Kidney (tissue), 14 donors: ENCODE measurements around the gene CREB3L2. TPM values are rescaled to one million over a fixed set of nuclear protein-coding genes. Genes with fewer than 3 reads are reported as not detected.

Source experiments
- DNase-seq, 5 donors: peaks; one replicate each; pipeline ENCODE4 v3.0.0-alpha.2; 2013 to 2020
- FAIRE-seq: peaks from 2 replicates; lab custom pipeline; 2012; peaks lifted over from hg19 to GRCh38; lab: Jason Lieb, UNC
- H3K27ac ChIP-seq, 2 donors: one replicate each; pipeline ENCODE4 v1.7.0; 2013; ENCODE audit warnings: low read depth in 2 of 2, low read length in 2 of 2, inconsistent platforms in 1 of 2
- H3K27me3 ChIP-seq: one replicate; pipeline ENCODE4 v1.7.1; 2013; ENCODE audit warnings: low read length, inconsistent platforms; ENCODE audit not compliant: control insufficient read depth, insufficient read depth
- H3K36me3 ChIP-seq, 3 donors: one replicate each; pipeline versions ENCODE4 v1.7.0 to v1.7.1; 2013; ENCODE audit warnings: low read length in 3 of 3, control low read depth in 1 of 3, inconsistent platforms in 1 of 3; ENCODE audit not compliant: insufficient read depth in 3 of 3, control insufficient read depth in 2 of 3
- H3K4me1 ChIP-seq, 3 donors: one replicate each; pipeline versions ENCODE4 v1.7.0 to v1.7.1; 2013; ENCODE audit warnings: low read length in 3 of 3, inconsistent platforms in 1 of 3, low read depth in 1 of 3; ENCODE audit not compliant: control insufficient read depth in 2 of 3, insufficient read depth in 2 of 3
- H3K4me3 ChIP-seq, 3 donors: one replicate each; pipeline versions ENCODE4 v1.7.0 to v1.8.1; 2013; ENCODE audit warnings: low read length in 3 of 3, control low read depth in 1 of 3, inconsistent platforms in 1 of 3
- H3K9ac ChIP-seq, 3 donors: one replicate each; pipeline versions ENCODE4 v1.7.0 to v1.7.1; 2013; ENCODE audit warnings: low read length in 3 of 3, control low read depth in 1 of 3, inconsistent platforms in 1 of 3
- H3K9me3 ChIP-seq, 3 donors: one replicate each; pipeline versions ENCODE4 v1.7.0 to v1.7.1; 2013; ENCODE audit warnings: low read length in 3 of 3, control low read depth in 1 of 3, inconsistent platforms in 1 of 3; ENCODE audit not compliant: control insufficient read depth in 2 of 3, insufficient read depth in 1 of 3
- CTCF ChIP-seq: IDR thresholded peaks from 3 replicates; pipeline ENCODE4 v1.5.1; 2012; ENCODE audit warnings: mild to moderate bottlenecking, moderate library complexity, borderline replicate concordance; ENCODE audit not compliant: insufficient read depth; ENCODE audit errors: extremely low read depth
- intact Hi-C: fragments of 100-400 bp; cut with DNase I; formaldehyde crosslinking; loops from one replicate; pipeline ENCODE4 v1.11.1; 2022
- polyA plus RNA-seq: library from polyadenylated mRNA; stranded (reverse); fragments of 350-450 nt; fragmentation: Illumina TruSeq; extraction: RNeasy Lipid Tissue Mini Kit (QIAGEN cat#74804); gene quantifications from one replicate; pipeline ENCODE4 v1.2.3, GENCODE V29; 2014; ENCODE audit warnings: low read depth, low replicate concordance; ENCODE audit not compliant: insufficient read depth
- total RNA-seq: library from RNA; stranded (reverse); fragmentation: NEBNext Ultra II Directional; extraction: Animal tissue kit (Norgen Biotek cat#: 25700); gene quantifications from one replicate; pipeline ENCODE4 v1.2.1, GENCODE V29; 2021
- donor health status: control.
- donor health status: control.
- donor health status: control.
- donor health status: control.
- donor health status: control.
- donor health status: DM: yes; HTN: yes; CAD: no.
- donor health status: Normal renal cell carcinoma (clear cell type).

The CREB3L2 gene
- total and polyA plus RNA-seq, 2 donors from 2014 or later: 18.5 to 114 TPM

- H3K9ac ChIP-seq: no peak overlapping the region
- H3K9me3 ChIP-seq: no peaks in the 10 kb centered on the region
- no peak overlapping the region for H3K4me3 ChIP-seq
- peaks cover 3 to 26% (median 14%) of the 10 kb centered on the region in 3 donors for H3K4me1 ChIP-seq
- TF ChIP-seq CTCF: no peak
- H3K27me3 ChIP-seq: no peaks in the 10 kb centered on the region
- no peaks in the 10 kb centered on the region for H3K36me3 ChIP-seq
- DNase-seq (no peak), FAIRE-seq (no peak)
- H3K27ac ChIP-seq: no peak overlapping the region
- intact Hi-C loops: no loop called here
Measured at GRCh38 chr7:137956183-137956582, 45.7 kb downstream of the CREB3L2 start.

GRCh38 chr7:137954614-137955013, 47.3 kb downstream of the CREB3L2 start:
- no peak for TF ChIP-seq CTCF
- Histone ChIP-seq H3K27ac (no peak overlapping the region), H3K9ac (no peak overlapping the region), H3K9me3 (no peaks in the 10 kb centered on the region), H3K4me3 (no peak overlapping the region), H3K27me3 (no peaks in the 10 kb centered on the region), H3K36me3 (no peaks in the 10 kb centered on the region), H3K4me1 (peaks cover 3 to 26% (median 14%) of the 10 kb centered on the region in 3 donors)
- FAIRE-seq (no peak), DNase-seq (no peak)
- intact Hi-C loops: no loop called here

GRCh38 chr7:137953665-137954470, 48.0 kb downstream of the CREB3L2 start:
- DNase-seq (peak in 3 of 5 donors; percentile 21 to 81 (median 43)), FAIRE-seq (no peak)
- intact Hi-C loops: no loop called here

More at GRCh38 chr7:137953665-137954470, 48.0 kb downstream of the CREB3L2 start:
- Histone ChIP-seq H3K27me3 (no peaks in the 10 kb centered on the region), H3K27ac (peak overlapping the region; percentile 9 to 27), H3K9ac (no peak overlapping the region), H3K4me3 (no peak overlapping the region), H3K9me3 (no peaks in the 10 kb centered on the region), H3K36me3 (no peaks in the 10 kb centered on the region), H3K4me1 (peaks cover 3 to 26% (median 14%) of the 10 kb centered on the region in 3 donors)
- no peak for TF ChIP-seq CTCF
